Stimulated activated CD4-positive, alpha-beta T cell treated with anti-CD3 and anti-CD28 coated beads, Interleukin-1b, Interleukin-23, amount 100 ng/mL, for 48 hours (primary cell): ENCODE results near the gene CAPN1.
"Not testable (repeated sequence)": the region's sequence is repeated elsewhere in the genome, so short reads cannot be mapped to it uniquely, and the experiment has no call there.

ENCODE experiments used
- DNase-seq: peaks from one replicate; pipeline ENCODE4 v3.0.0-alpha.2; 2020

The CAPN1 gene

GRCh38 chr11:65181569-65182257, at the start of gene CAPN1:
CAPN1 (plus strand) TSS chr11:65181928; CDS start chr11:65182702, 774 bp downstream.
- peak; percentile 81 for DNase-seq

GRCh38 chr11:65132238-65132987, 49.3 kb upstream of the CAPN1 start:
- no peak for DNase-seq

- DNase-seq = peak; percentile 70
Observed at GRCh38 chr11:65132988-65133700, 48.6 kb upstream of the CAPN1 start.

- DNase-seq = no peak
Observed at GRCh38 chr11:65133724-65134123, 48.0 kb upstream of the CAPN1 start.

GRCh38 chr11:65134240-65134951, 47.3 kb upstream of the CAPN1 start, which contains the start of gene SYVN1:
SYVN1 (minus strand) TSS chr11:65134519; CDS start chr11:65133601, 918 bp downstream.
- peak; percentile 90 for DNase-seq

- DNase-seq = peak; percentile 87
Observed at GRCh38 chr11:65134952-65135632, 46.6 kb upstream of the CAPN1 start.

GRCh38 chr11:65135633-65136145, 46.0 kb upstream of the CAPN1 start:
- no peak for DNase-seq

GRCh38 chr11:65136515-65137096, 45.1 kb upstream of the CAPN1 start:
- no peak for DNase-seq

- DNase-seq = no peak
Observed at GRCh38 chr11:65141896-65142494, 39.7 kb upstream of the CAPN1 start.

GRCh38 chr11:65147352-65148075, 34.2 kb upstream of the CAPN1 start:
- DNase-seq = no peak

GRCh38 chr11:65148657-65149056, 33.1 kb upstream of the CAPN1 start:
- no peak for DNase-seq

- DNase-seq = not testable (repeated sequence)
Observed at GRCh38 chr11:65150131-65150508, 31.6 kb upstream of the CAPN1 start.

GRCh38 chr11:65150509-65151299, 31.0 kb upstream of the CAPN1 start:
- peak; percentile 65 for DNase-seq

- no peak for DNase-seq
Observed at GRCh38 chr11:65151331-65151899, 30.3 kb upstream of the CAPN1 start.

GRCh38 chr11:65152122-65152521, 29.6 kb upstream of the CAPN1 start:
- DNase-seq = no peak

- no peak for DNase-seq
Observed at GRCh38 chr11:65156256-65156655, 25.5 kb upstream of the CAPN1 start.

- DNase-seq = no peak
Observed at GRCh38 chr11:65156926-65157325, 24.8 kb upstream of the CAPN1 start.

- DNase-seq = no peak
Observed at GRCh38 chr11:65157336-65157735, 24.4 kb upstream of the CAPN1 start.

GRCh38 chr11:65159012-65159411, 22.7 kb upstream of the CAPN1 start:
- no peak for DNase-seq
